Thymus (tissue), 14 donors: ENCODE results near the gene PLXNA1. TPM values are rescaled to one million over a fixed set of nuclear protein-coding genes. Genes with fewer than 3 reads are reported as not detected.

ENCODE experiments used
- DNase-seq, 9 donors: peaks; one replicate each; pipeline ENCODE4 v3.0.0-alpha.2; 2013; ENCODE audit warnings: low spot score in 9 of 9, low read depth in 6 of 9, missing footprints in 1 of 9
- H3K27ac ChIP-seq, 2 donors: one replicate each; pipeline ENCODE4 v1.5.1; 2013; ENCODE audit warnings: control low read depth in 1 of 2, low read depth in 1 of 2, low read length in 1 of 2, mild to moderate bottlenecking in 1 of 2, moderate library complexity in 1 of 2
- H3K27me3 ChIP-seq, 2 donors: one replicate each; pipeline ENCODE4 v1.5.1; 2013; ENCODE audit warnings: low read length in 1 of 2; ENCODE audit not compliant: control insufficient read depth in 2 of 2, insufficient read depth in 1 of 2
- H3K36me3 ChIP-seq, 2 donors: one replicate each; pipeline ENCODE4 v1.5.1; 2013; ENCODE audit warnings: low read length in 1 of 2, mild to moderate bottlenecking in 1 of 2, moderate library complexity in 1 of 2; ENCODE audit not compliant: control insufficient read depth in 2 of 2, insufficient read depth in 2 of 2
- H3K4me1 ChIP-seq, 2 donors: one replicate each; pipeline ENCODE4 v1.5.1; 2013; ENCODE audit warnings: low read length in 2 of 2; ENCODE audit not compliant: control insufficient read depth in 2 of 2, insufficient read depth in 2 of 2
- H3K4me3 ChIP-seq, 2 donors: one replicate each; pipeline ENCODE4 v1.5.1; 2013; ENCODE audit warnings: low read length in 2 of 2, control low read depth in 1 of 2, mild to moderate bottlenecking in 1 of 2
- H3K9me3 ChIP-seq, 2 donors: one replicate each; pipeline ENCODE4 v1.5.1; 2013; ENCODE audit warnings: low read length in 1 of 2, mild to moderate bottlenecking in 1 of 2; ENCODE audit not compliant: control insufficient read depth in 2 of 2, insufficient read depth in 1 of 2
- WGBS: extraction: QIAGEN DNeasy Blood & Tissue Kit; methylation state at CpG from one replicate; pipeline ENCODE4 v1.1.7; 2013; 5-methylcytosine and 5-hydroxymethylcytosine counted together
- long read RNA-seq, 10 donors: transcript quantifications; one replicate each; lab custom pipeline, GENCODE V29; 2026
- polyA plus RNA-seq: library from polyadenylated mRNA; stranded (reverse); fragments of 200-250 nt; gene quantifications from one replicate; pipeline ENCODE4 v1.2.3, GENCODE V29; 2013
- total RNA-seq: library from RNA; stranded (reverse); fragments of 120-200 nt; gene quantifications from one replicate; pipeline ENCODE4 v1.2.4, GENCODE V29; 2013
- donor health status: healthy.

The PLXNA1 gene
- total RNA-seq (7.6 TPM), polyA plus RNA-seq (9.6 TPM)
- long read RNA-seq, donor 1: 0 reads
- long read RNA-seq, donor 2: 0 reads
- long read RNA-seq, donor 3, full-length matches to known transcripts: 2 of 2 reads
- long read RNA-seq, donor 3, partial matches to known transcripts: 0 of 2 reads
- long read RNA-seq, donor 3, other reads (novel, unspliced or antisense): 0 of 2 reads
- long read RNA-seq, donor 4: 0 reads
- long read RNA-seq, donor 5, full-length matches to known transcripts: 1 of 18 reads
- long read RNA-seq, donor 5, partial matches to known transcripts: 17 of 18 reads
- long read RNA-seq, donor 5, other reads (novel, unspliced or antisense): 0 of 18 reads
- long read RNA-seq, donor 6: 0 reads
- long read RNA-seq, donor 7, partial matches to known transcripts: 8 of 8 reads
- long read RNA-seq, donor 7, other reads (novel, unspliced or antisense): 0 of 8 reads
- long read RNA-seq, donor 8: 0 reads
- long read RNA-seq, donor 9: 0 reads
- long read RNA-seq, donor 10, full-length matches to known transcripts: 1 of 1 reads
- long read RNA-seq, donor 10, partial matches to known transcripts: 0 of 1 reads
- long read RNA-seq, donor 10, other reads (novel, unspliced or antisense): 0 of 1 reads

- H3K4me3 ChIP-seq: peak within 1 kb of the TSS; percentile 47 to 79
- peak; percentile 55 to 90 (median 75) for DNase-seq
- H3K27me3 ChIP-seq: peaks cover 11 to 55% of the 10 kb centered on the region in 2 donors
- WGBS: under 1% methylated on average over 89 of the region's 89 CpGs
- peak within 1 kb of the TSS; percentile 74 to 92 for H3K27ac ChIP-seq
- peaks cover 12 to 23% of the 10 kb centered on the region in 2 donors for H3K4me1 ChIP-seq
- H3K36me3 ChIP-seq: no peaks in the 10 kb centered on the region
- H3K9me3 ChIP-seq: peaks cover 0 to 5% of the 10 kb centered on the region in 2 donors
These were observed at the start of gene PLXNA1 for GRCh38 chr3:126982471-126983175. Gene PLXNA1 (plus strand): TSS chr3:126983115. CDS start chr3:126988594, 5,479 bp downstream.

- H3K4me1 ChIP-seq: peaks cover 0 to 3% of the 10 kb centered on the region in 2 donors
- no peak for DNase-seq
- 83% methylated on average over 4 of the region's 4 CpGs for WGBS
- no peak overlapping the region for H3K27ac ChIP-seq
- H3K9me3 ChIP-seq: no peaks in the 10 kb centered on the region
- no peaks in the 10 kb centered on the region for H3K27me3 ChIP-seq
- no peaks in the 10 kb centered on the region for H3K36me3 ChIP-seq
- H3K4me3 ChIP-seq: no peak overlapping the region
These were observed 48.8 kb upstream of the PLXNA1 start for GRCh38 chr3:126934031-126934531.

- Histone ChIP-seq H3K27me3 (no peaks in the 10 kb centered on the region), H3K36me3 (no peaks in the 10 kb centered on the region), H3K9me3 (no peaks in the 10 kb centered on the region), H3K4me1 (peaks cover 0 to 3% of the 10 kb centered on the region in 2 donors), H3K27ac (no peak overlapping the region), H3K4me3 (no peak overlapping the region)
- whole genome bisulfite sequencing: 97% methylated on average over 8 of the region's 8 CpGs
- no peak for DNase-seq
These were observed 47.9 kb upstream of the PLXNA1 start for GRCh38 chr3:126934991-126935390.

- Histone ChIP-seq H3K4me1 (peaks cover 0 to 3% of the 10 kb centered on the region in 2 donors), H3K27me3 (no peaks in the 10 kb centered on the region), H3K4me3 (no peak overlapping the region), H3K27ac (no peak overlapping the region), H3K36me3 (no peaks in the 10 kb centered on the region), H3K9me3 (no peaks in the 10 kb centered on the region)
- WGBS: 88% methylated on average over 4 of the region's 4 CpGs
- no peak for DNase-seq
These were observed 47.0 kb upstream of the PLXNA1 start for GRCh38 chr3:126935756-126936509.

GRCh38 chr3:126936853-126937425 is 46.0 kb upstream of the PLXNA1 start:
- Histone ChIP-seq H3K27ac (no peak overlapping the region), H3K27me3 (no peaks in the 10 kb centered on the region), H3K9me3 (no peaks in the 10 kb centered on the region), H3K4me1 (peaks cover 0 to 2% of the 10 kb centered on the region in 2 donors), H3K36me3 (no peaks in the 10 kb centered on the region), H3K4me3 (no peak overlapping the region)
- 98% methylated on average over 6 of the region's 6 CpGs for WGBS
- no peak for DNase-seq

- H3K4me1 ChIP-seq: no peaks in the 10 kb centered on the region
- WGBS: 95% methylated on average over 2 of the region's 2 CpGs
- H3K36me3 ChIP-seq: no peaks in the 10 kb centered on the region
- H3K27me3 ChIP-seq: no peaks in the 10 kb centered on the region
- H3K4me3 ChIP-seq: no peak overlapping the region
- DNase-seq: no peak
- H3K27ac ChIP-seq: no peak overlapping the region
- no peaks in the 10 kb centered on the region for H3K9me3 ChIP-seq
These were observed 45.4 kb upstream of the PLXNA1 start for GRCh38 chr3:126937533-126937932.

- Histone ChIP-seq H3K9me3 (no peaks in the 10 kb centered on the region), H3K36me3 (no peaks in the 10 kb centered on the region), H3K4me1 (no peaks in the 10 kb centered on the region), H3K27me3 (no peaks in the 10 kb centered on the region), H3K4me3 (no peak overlapping the region), H3K27ac (no peak overlapping the region)
- 88% methylated on average over 7 of the region's 7 CpGs for whole genome bisulfite sequencing
- DNase-seq: no peak
These were observed 44.9 kb upstream of the PLXNA1 start for GRCh38 chr3:126937973-126938372.

GRCh38 chr3:126938520-126939337 is 44.2 kb upstream of the PLXNA1 start:
- 90% methylated on average over 8 of the region's 8 CpGs for WGBS
- DNase-seq: no peak

More at GRCh38 chr3:126938520-126939337, 44.2 kb upstream of the PLXNA1 start:
- Histone ChIP-seq H3K27me3 (no peaks in the 10 kb centered on the region), H3K36me3 (no peaks in the 10 kb centered on the region), H3K9me3 (no peaks in the 10 kb centered on the region), H3K4me3 (no peak overlapping the region), H3K27ac (no peak overlapping the region), H3K4me1 (no peaks in the 10 kb centered on the region)
